GM21360 (cell line): ENCODE data around the gene SOBP.
"Not testable (repeated sequence)": the region's sequence is repeated elsewhere in the genome, so short reads cannot be mapped to it uniquely, and the experiment has no call there.

Experiments used
- ATAC-seq: cut with Tn5 transposase; IDR thresholded peaks from one replicate; pipeline ENCODE4 v1.9.1; 2021; ENCODE audit warnings: mild to moderate bottlenecking, moderate library complexity; ENCODE audit not compliant: unreplicated experiment

The SOBP gene

DNA sequence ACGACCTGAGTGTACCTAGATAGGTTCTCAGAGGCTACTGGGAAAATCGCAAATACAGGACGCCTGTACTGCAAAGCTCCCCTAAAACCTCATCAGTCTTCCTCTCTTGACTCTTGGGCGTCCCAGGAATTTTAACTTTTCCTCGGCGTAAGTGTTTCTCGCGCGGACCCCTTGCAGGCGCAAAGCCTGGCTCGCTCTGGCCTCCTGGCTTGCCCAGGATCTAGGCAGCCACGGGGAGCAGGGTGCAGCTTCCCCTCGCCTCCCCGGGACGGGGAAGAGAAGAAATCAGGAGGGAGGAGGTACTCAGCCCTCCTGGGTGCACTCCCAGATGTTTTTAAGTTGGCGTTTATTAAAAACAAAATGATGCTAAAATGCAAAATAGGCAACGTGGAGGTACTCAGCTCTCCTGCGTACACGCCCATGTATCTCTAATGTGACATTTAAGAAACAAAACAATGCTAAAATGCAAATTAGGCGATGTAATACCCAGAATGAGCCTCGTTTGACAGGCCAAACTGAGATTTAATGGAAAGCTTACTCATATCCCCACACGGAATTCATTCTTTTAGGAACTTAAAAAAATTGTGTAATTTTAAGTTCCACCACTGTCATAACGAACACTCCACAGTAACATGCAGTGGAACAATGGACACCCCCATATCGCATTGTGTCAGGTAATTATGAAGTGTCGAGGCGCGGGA is 1.6 kb upstream of the SOBP start:
- ATAC-seq = no peak

DNA sequence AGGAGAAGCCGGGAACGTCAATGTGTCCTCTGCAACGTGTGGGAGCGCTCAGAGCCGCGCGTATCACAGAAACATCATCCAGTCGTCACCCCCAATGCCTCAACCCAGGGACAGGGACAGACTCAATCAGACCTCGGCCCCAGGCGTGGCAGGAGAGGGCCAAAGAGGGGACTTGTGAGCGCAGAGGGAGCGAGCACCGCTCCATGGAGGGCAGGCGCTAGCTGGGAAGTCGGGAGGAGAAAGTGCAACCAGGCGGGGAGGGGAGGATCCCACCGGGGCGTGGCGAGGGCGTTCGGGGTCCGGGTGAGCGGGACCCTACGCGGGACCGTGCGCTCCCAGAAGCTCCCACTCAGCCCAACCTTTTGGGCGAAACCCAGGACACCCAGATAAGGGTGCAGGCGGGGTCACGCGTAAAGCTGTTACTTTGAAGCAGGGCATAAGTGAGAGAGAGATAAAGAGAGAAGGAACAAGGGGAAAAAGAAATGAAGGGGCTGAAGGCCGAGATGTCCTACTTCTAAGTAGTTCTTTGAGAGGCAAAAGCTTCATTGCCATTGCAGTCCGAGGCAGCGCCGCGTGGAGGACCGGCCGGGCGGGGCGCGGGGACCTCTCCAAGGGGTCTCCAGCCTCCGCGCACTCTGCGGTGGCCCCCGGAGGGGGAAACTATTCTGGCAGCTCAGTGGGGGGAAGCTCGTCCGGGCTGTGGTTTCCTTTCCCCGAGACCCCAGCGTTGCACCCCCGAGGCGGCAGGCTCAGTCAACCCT is 862 bp upstream of the SOBP start:
- no peak for ATAC-seq

DNA sequence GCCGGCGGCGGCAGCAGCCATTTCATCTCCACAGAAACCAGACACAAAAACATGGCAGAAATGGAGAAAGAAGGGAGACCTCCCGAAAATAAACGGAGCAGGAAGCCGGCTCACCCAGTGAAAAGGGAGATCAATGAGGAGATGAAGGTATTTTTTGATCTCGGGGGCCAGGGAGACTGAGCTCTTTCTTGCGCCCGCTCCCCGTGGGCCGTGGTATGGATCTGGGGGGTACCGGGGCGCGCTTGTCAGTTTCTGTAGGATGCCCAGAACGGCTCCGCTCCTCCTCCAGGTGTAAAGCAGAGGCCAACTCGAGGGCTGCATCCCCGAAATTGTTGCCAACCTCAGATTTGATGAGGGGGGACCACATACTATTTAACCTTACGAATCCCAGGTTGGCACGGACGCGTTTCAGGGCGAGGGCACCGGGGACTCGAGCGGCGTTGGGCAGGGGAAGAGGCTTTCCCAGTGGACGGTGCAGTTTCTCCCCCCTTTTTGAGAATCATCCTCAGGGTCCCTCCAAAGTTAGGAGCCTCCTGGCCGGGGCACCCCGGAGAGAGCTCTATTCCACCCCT is 735 bp downstream of the SOBP start:
- ATAC-seq = no peak

DNA sequence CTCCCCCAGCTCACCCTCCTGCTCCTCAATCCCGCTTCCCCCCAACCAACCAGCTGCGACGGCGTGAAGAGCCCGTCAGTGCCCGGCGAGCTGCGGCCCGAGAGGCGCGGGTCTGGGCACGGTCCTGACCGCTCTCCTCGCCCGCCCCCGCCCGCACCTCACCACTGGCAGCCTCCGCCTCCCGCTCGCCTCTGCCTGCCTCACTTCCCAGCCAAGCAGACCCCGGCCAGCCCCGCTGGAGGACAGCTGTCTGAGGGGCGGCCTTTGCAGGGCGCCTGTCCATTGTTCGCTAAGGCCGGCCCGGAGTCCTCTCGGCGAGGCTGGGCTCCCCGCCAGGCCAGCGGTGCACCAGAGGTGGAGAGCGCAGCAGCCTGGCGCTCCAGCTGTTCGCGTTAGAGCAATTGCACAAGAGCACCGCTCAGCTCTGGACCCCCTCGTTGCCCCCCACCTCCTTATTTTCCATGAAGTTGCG is 1.3 kb downstream of the SOBP start:
- ATAC-seq = no peak

DNA sequence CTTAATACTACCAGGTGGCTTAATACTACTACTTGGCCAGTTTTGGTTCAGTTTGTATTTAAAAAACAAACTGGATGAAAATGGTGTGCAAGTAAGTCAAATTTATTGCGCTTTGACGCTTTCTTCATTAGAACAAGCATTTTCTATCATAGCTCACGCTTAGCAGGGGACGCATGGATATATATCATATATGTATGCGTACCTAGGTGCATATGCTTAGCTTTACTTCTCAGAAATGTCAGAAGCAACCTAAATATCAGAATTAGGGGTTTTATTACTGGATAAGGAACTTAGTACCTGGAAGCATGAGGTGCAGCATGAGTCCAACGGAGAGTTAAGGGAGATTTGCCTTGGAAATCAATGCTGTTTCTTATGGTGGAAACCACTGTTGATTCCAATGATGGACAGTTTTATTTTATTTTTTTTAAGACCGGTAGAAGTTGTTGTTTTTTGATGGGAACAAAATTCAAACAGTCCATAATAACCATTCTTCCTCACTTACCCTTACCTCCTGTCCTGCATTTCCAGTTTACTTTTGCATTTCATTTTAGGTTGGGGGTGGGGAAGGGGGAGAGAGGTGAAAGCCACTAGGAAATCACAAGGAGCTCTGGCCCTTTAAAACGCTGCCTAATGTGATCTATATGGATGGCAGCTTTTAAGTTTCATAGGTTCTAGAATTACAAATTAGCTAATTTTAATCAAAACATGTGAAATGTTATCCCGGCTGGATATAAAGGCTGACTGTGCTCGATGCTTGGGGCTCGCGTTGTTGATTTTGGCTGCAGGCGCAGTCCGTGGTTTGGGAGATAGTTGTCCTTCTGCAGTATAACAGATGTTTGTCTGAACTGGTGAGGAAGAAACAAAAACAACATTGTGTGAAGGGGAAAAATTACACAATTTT is 2.1 kb downstream of the SOBP start:
- no peak for ATAC-seq

DNA sequence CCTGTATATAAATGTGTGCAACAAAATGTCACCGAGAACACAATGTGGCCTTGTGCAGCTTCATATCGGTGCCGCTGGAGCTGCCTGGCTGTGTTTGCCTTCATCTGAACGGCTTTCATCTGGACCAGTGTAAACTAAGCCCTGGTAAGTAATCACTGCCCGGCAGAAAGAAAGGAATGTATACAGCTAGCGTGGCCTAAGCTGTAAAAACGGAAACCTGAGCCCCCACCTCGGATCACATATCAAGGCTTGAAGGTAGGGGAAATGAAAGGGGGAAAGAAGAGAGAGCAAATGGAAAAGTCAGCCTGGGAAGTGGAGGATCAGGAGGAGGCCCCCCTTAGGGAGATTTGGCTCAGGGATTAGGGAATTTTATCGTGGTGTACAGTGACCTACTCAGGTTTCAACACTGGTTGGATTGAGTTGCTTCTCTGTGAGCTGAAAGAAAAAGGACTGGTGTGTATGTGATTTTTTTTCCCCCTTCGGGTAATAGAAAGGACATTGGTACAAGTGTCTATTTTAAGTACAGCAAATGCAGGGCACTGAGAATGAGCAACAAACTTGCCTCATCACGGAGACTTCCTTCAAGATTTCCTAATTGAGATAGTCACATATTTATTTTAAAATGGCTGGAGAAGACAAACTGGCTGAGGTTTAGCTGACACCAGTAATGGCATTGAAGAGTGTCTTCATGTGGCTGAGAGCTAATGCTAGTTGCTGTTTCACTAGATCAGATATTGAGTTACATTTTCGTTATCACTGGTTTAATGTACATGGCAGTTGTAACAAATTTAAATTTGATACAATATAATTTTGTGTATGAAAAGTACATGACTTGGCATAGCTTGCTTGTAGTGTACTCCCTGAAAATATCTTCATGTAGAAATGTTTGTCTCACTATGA is 3.5 kb downstream of the SOBP start:
- no peak for ATAC-seq

DNA sequence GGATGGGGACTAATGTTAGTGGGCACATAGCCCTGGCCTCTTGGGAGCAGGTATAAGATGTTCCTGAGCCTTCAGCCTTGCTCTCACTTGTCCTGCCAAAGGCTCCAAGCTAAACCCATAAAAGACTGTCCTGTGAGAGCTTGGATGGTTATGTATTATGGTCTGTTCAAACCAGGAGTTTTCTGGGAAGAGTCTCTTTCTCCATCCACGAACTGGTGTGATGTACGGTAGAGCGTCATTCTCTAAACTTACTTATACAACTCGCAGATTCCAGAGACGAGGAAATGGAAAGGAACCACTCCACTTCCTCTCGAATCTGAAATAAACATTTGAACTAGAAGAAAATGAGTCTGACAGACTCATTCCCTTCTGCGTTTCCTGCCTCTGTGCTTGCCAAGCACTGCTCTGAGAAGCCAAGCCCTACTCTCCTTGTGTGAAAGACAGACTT is 5.3 kb downstream of the SOBP start:
- ATAC-seq = no peak

DNA sequence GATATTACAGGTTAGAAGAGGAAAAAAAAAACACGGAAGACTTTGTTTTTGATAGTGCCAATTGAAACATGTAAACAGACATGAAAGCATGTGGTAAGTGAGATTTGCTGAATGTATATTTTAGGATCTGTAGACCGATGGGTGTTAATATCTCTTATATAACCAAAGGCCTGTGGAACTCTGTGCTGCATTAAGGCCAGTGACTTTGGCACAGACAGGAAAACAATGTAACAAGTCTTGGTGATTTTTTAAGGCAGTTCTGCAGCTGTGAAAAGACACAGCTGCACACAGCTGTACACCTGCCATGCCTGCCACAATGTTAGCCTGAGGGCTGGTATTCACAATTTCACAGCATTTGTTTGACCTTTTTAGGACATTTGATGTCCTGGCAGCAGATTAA is 6.1 kb downstream of the SOBP start:
- ATAC-seq = no peak

DNA sequence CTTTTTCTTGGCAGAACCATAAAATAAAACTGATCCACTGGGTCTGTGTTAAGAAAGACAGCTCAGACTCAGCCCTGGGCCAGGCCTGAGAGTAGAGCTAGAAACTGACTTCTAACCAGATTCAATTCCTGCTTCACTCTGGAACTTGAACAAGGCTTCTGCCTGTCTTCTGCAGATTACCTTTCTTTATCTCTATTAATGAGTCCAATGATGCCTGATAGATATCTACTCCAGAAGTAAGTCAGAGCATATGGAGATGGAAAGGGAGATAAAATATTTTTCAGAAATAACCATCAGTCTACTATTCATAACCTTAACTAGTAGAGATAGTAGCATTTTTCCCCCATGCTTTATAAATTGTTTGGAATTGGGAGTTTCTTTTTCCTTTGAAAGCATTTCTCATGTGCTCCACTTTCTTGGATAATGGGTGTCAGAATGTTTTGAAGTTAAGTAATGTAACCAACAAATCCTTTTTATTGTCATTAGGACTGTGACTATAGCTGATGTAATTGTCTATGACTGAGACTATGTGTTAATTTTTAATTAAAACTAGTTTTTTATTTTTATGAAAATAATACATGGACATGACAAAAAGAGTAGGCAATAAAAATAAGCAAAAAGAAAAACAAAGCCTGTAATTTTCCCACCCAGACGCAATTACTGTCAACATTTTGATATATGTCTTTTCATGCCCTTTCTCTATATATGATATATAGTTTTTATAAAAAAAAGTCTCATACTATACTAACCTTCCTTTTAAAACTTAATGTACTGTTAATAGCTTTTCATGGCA is 7.2 kb downstream of the SOBP start:
- ATAC-seq = no peak

DNA sequence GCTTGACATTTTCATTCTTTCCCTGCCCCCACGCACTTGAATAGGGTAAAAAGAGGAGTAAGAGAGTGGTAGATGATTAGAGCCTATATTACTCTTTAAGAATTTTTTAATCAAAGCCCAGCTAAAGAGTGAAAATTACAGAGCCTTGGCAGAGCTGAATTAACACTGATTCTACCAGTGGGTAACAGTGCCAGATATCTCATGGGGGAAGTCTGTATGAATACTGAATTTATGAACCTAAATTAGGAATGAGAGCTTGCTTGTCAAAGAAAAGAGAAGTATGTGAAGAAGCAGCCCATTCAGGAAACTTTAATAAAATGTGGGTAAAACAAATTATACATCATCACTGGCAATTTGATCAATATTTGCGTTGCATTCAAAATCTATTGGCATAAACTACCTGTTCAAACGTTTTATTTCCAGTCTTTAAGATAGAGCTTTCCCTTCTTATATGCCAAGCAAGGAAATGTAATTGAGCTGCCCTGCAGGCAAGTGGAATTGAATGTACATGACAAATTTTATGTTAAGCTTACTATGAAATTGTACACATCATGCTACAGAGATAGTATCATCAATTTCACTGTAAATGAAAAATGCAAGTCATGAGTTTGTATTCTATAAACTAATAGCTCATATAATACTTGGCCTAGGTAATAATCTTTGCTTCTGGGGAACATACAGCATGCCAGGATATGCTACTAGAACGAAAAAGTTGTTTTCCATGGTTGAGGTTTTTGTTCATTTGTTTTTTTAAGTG is 14.5 kb downstream of the SOBP start:
- ATAC-seq = no peak

DNA sequence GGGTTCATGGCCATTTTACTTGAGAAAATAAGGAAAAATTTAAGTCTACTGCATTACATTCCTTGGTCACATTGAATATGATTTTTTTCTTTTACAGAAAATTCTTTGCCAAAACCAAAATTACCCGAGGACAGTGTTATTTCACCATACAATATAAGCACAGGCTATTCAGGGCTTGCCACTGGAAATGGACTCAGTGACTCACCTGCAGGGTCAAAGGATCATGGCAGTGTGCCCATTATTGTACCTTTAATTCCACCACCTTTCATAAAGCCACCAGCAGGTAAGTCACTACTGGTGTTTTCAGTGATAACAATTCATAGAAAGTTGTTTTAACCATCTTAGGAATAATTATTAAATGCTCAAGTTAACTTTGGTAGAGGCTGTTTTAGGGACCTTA is 16.2 kb downstream of the SOBP start:
- no peak for ATAC-seq

DNA sequence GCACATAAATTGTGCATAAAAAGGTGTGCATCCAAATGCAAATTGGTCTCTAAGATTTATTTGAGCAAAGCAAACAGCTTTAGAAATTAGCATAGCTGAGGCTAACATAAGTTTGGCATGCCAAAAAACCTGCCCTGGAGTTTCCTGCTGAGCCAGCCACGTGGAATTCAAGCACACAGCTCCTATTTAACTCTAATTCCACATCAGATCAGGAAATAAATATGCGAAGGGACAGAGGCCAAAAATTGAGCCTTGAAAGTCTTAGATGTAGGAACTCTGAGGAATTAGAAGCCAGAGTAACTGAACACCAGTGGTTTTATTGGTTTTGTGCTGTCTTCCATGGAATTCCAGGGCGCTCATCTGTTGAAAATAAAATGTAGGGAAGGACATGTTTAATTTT is 19.6 kb downstream of the SOBP start:
- no peak for ATAC-seq

DNA sequence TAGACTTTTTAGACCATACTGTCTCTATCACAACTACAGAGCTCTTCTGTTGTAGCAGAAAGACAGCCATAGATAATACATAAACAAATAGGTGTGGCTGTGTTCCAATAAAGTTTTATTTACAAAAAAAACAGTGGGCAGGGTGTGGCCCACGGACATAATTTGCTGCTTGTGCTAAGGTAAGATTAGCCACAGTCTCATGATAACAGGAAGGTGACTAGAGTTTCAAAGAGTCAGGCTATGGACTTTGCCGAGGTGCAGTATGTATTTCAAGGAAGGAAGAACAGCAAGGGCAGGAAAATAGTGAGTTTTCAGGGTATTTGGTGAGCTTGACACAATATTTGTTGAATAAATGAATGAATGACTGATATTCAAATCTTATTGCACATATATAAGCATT is 20.2 kb downstream of the SOBP start:
- ATAC-seq = no peak

DNA sequence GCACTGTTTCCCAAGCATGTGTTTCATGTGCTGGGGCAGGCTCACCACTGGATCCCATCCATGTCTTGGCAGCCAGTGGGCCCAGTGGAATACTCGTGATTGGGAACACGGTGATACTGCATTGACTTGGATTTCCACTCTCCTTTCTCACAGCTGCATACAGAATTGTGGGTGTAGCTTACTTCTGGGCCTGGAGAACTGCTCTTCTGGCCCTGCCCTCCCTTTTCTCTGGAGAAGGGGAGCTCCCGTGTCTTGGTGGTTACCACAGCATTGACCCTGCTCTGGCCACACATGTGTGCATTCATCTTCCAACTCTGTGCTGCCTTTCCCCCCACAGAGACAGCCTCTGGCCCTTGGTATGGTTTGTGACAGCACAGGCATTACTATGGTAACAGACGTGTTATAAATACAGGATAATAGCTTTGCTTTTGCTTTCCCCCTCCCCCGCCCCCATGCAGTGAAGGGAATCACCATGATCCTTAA is 21.6 kb downstream of the SOBP start:
- no peak for ATAC-seq

DNA sequence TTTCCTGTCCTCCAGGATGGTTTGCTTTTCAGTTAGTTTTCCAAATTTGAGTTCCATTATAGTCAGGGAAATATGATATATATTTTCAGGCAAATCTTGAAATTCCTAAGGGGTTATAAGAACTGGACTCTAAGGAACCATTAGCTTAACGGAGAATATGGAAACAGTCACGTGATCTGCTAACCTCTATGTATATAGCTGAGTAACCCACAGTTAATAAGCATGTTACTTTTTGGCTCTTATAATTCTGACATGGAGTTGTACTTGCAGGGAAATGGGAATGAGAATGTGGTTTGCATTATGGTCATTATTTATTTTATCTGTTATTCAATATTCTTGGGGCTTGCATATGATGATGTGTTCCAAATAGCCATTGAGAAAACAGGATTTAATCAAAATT is 23.3 kb downstream of the SOBP start:
- no peak for ATAC-seq

DNA sequence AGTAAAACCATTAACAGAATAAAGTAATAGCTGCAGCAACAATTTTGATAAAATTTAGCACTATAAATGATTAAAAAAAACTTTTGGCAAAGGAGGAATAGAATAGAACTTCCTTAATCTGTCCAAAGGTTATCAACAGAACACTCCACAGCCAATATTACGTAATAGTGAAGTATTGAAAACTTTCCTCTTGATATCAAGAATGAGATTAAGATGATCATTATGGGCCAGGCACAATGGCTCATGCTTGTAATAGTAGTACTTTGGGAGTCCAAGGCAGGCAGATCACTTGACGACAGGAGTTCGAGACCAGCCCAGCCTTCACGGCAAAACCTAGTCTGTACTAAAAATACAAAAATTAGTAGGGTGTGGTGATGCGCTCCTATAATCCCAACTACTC is 26.0 kb downstream of the SOBP start:
- ATAC-seq = no peak

DNA sequence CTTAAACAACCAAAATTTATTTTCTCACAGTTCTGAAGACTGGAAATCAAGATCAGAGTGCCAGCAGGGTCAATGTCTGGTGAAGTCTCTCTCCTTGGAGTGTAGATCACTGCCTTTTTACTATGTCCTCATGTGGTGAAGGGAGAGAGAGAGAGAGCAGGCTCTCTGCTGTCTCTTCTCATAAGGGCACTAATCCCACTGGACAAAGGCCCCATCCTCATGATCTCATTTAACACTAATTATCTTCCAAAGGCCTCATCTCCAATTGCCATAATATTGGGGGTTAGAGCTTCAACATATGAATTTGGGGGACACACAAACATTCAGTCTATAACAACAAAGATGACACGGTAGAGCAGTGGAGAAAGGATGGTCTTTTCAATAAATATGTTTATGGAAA is 27.4 kb downstream of the SOBP start:
- no peak for ATAC-seq

DNA sequence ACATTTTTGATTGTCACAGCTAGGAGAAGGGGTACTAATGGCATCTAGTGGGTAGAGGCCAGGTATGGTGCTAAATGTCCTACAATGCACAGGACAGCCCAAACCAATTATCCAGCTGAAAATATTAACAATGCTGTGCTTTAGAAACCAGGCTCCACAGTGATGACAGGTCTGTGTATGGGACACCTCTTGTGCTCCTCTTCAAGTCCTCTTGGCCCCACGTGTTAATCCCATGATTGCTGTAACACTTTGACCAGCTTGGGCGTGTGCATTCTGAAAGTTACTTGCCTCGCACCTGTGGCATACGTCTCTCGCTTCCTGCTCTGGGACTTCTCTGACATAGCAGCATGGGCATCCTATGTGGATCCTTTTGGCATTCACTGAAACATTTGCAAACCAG is 29.3 kb downstream of the SOBP start:
- not testable (repeated sequence) for ATAC-seq
